GM12878 (cell line): ENCODE results near the gene MCC. TPM values are rescaled to one million over a fixed set of nuclear protein-coding genes. Genes with fewer than 3 reads are reported as not detected.

Experiments used
- ATAC-seq: fragments of 200-7000 bp; cut with Tn5 transposase; 3 replicates; pipeline ENCODE4 v1.9.1; 2020; ENCODE audit warnings: mild to moderate bottlenecking, moderate library complexity
- BruUV-seq: library from RNA; stranded (reverse); fragments of 400-500 nt; replicated peaks from 2 replicates; lab custom pipeline; 2021; lab: Mats Ljungman, UMichigan
- CTCF ChIA-PET: fragments of 300-600 bp; sonication (Branson Sonifier 250); formaldehyde crosslinking; extraction: SDS; loops from one replicate; lab custom pipeline; 2021; ENCODE audit warnings: inconsistent platforms; lab: Yijun Ruan, JAX
- POLR2A ChIA-PET: fragments of 350-600 bp; formaldehyde crosslinking; extraction: SDS; loops from one replicate; lab custom pipeline; 2021; ENCODE audit warnings: inconsistent platforms; lab: Charles Lee
- RAD21 ChIA-PET: fragments of 300-600 bp; sonication (Branson Sonifier 250); formaldehyde crosslinking; loops from one replicate; lab custom pipeline; 2023; ENCODE audit warnings: antibody characterized with exemption; ENCODE audit not compliant: unreplicated experiment; lab: Charles Lee
- SMC1A ChIA-PET: fragments of 300-600 bp; sonication (Branson Sonifier 250); formaldehyde crosslinking; loops from one replicate; lab custom pipeline; 2023; ENCODE audit not compliant: unreplicated experiment, uncharacterized antibody; lab: Charles Lee
- DNase-seq: peaks from one replicate; pipeline ENCODE4 v3.0.0-alpha.2; 2011; ENCODE audit warnings: low read depth, low spot score
- FAIRE-seq: peaks from 3 replicates; lab custom pipeline; 2011; peaks lifted over from hg19 to GRCh38; lab: Jason Lieb, UNC
- H2AFZ ChIP-seq: 2 replicates; pipeline ENCODE4 v1.6.0; 2011; ENCODE audit warnings: low read depth, low read length, control low read depth; ENCODE audit not compliant: control insufficient read depth
- H3K27ac ChIP-seq: 2 replicates; pipeline ENCODE4 v1.5.1; 2011; ENCODE audit warnings: control low read depth; ENCODE audit not compliant: control insufficient read depth, insufficient read depth
- H3K27me3 ChIP-seq, 2 experiments: replicated peaks in 1 of 2; 2 replicates each; pipeline versions ENCODE4 v1.6.0 to v1.6.1; 2011; ENCODE audit warnings: low read length in 1 of 2; ENCODE audit not compliant: control insufficient read depth in 2 of 2, insufficient read depth in 2 of 2
- H3K36me3 ChIP-seq, 2 experiments: 2 replicates each; pipeline ENCODE4 v1.5.1; 2011; ENCODE audit warnings: low read length in 1 of 2; ENCODE audit not compliant: control insufficient read depth in 2 of 2, insufficient read depth in 2 of 2
- H3K4me1 ChIP-seq: 2 replicates; pipeline ENCODE4 v1.6.1; 2011; ENCODE audit warnings: mild to moderate bottlenecking, low read length, moderate library complexity, mixed read lengths; ENCODE audit not compliant: control insufficient read depth, insufficient read depth
- H3K4me2 ChIP-seq: 2 replicates; pipeline ENCODE4 v1.6.0; 2011; ENCODE audit warnings: control low read depth; ENCODE audit not compliant: control insufficient read depth, insufficient read depth
- H3K4me3 ChIP-seq: fragments of 200-600 bp; sonication (generic); 2 replicates; pipeline ENCODE4 v1.5.1; 2016
- H3K79me2 ChIP-seq: 2 replicates; pipeline ENCODE4 v1.6.0; 2011; ENCODE audit warnings: low read length; ENCODE audit not compliant: control insufficient read depth, insufficient read depth
- H3K9ac ChIP-seq: 2 replicates; pipeline ENCODE4 v1.8.0; 2011; ENCODE audit warnings: low read length, control low read depth, mixed read lengths; ENCODE audit not compliant: control insufficient read depth, insufficient read depth
- H3K9me3 ChIP-seq: replicated peaks from 3 replicates; pipeline ENCODE4 v1.5.1; 2011; ENCODE audit warnings: mild to moderate bottlenecking, low read length; ENCODE audit not compliant: control insufficient read depth, insufficient read depth
- H4K20me1 ChIP-seq: 2 replicates; pipeline ENCODE4 v1.6.0; 2011; ENCODE audit not compliant: control insufficient read depth, insufficient read depth
- BCL11A ChIP-seq: IDR thresholded peaks from 2 replicates; pipeline ENCODE4 v1.6.1; 2011; ENCODE audit warnings: low read depth, low read length
- KDM1A ChIP-seq: fragments of 200-600 bp; sonication (generic); IDR thresholded peaks from 2 replicates; pipeline ENCODE4 v1.6.1; 2016; ENCODE audit warnings: borderline replicate concordance
- PKNOX1 ChIP-seq: fragments of 450-650 bp; IDR thresholded peaks from 2 replicates; pipeline ENCODE4 v1.6.1; 2016; ENCODE audit warnings: mild to moderate bottlenecking
- SUPT20H ChIP-seq: IDR thresholded peaks from 2 replicates; pipeline ENCODE4 v1.6.1; 2011; ENCODE audit warnings: low read depth, mild to moderate bottlenecking, low read length, moderate library complexity, borderline replicate concordance; ENCODE audit not compliant: control insufficient read depth
- TCF3 ChIP-seq: IDR thresholded peaks from 2 replicates; pipeline ENCODE4 v1.6.1; 2012; ENCODE audit warnings: low read depth, mild to moderate bottlenecking, low read length, borderline replicate concordance; ENCODE audit not compliant: insufficient read depth
- YY1 ChIP-seq: IDR thresholded peaks from 2 replicates; pipeline ENCODE4 v1.6.1; 2011; ENCODE audit warnings: low read depth, mild to moderate bottlenecking, low read length
- WGBS: methylation state at CpG from one replicate; pipeline ENCODE4 v1.1.6; 2016; ENCODE audit warnings: low lambda C conversion rate; ENCODE audit not compliant: insufficient replicate concordance, insufficient coverage; ENCODE audit errors: missing lambda C conversion rate; 5-methylcytosine and 5-hydroxymethylcytosine counted together
- in situ Hi-C: fragments of 300-500 bp; cut with MboI; formaldehyde crosslinking; loops from 9 replicates; pipeline ENCODE4 v1.14.3; 2018; ENCODE audit warnings: mixed read lengths
- intact Hi-C: fragments of 100-400 bp; cut with micrococcal nuclease; formaldehyde crosslinking; loops from one replicate; pipeline ENCODE4 v1.14.2; 2022; ENCODE audit not compliant: unreplicated experiment
- polyA plus RNA-seq, 11 experiments: library from polyadenylated mRNA; depleted of rRNA in 4 of 11; unstranded in 6 of 11; stranded (reverse) in 5 of 11; fragments of >200 nt; fragmentation: Nextera tagmentation in 4 of 11; fragmentation: Illumina TruSeq in 1 of 11; extraction: Ambion mirVana in 4 of 11; extraction: Trizol in 1 of 11; gene quantifications; 1 replicate in 1 of 11; 2 replicates in 10 of 11; pipeline versions ENCODE4 v1.2.1 to v1.2.3, GENCODE V29; 2011 to 2016; ENCODE audit warnings: inconsistent platforms in 2 of 11, missing spikeins in 2 of 11, low read depth in 1 of 11
- total RNA-seq, 4 experiments: library from RNA; depleted of rRNA in 3 of 4; stranded (reverse); fragments of >200 nt in 3 of 4; fragmentation: Illumina TruSeq in 1 of 4; extraction: Trizol in 1 of 4; gene quantifications; 2 replicates each; pipeline versions ENCODE4 v1.2.1 to v1.2.3, GENCODE V29; 2013 to 2021

MCC gene
- total and polyA plus RNA-seq, 10 of the 15 experiments (the other 5 are each of a cell fraction or from before 2014, with no cell fraction given) = 0.03 to 0.86 (median 0.16) TPM

- SMC1A ChIA-PET = no interaction called here
- Histone ChIP-seq H3K9me3 (no peaks in the 10 kb centered on the region; the same call in 2 of the 3 replicates), H3K4me2 (no peak overlapping the region), H3K36me3 (no peaks in the 10 kb centered on the region; a peak in 2 of 4 replicates), H3K79me2 (peaks cover 40% of the 10 kb centered on the region), H4K20me1 (no peaks in the 10 kb centered on the region), H3K27ac (no peak overlapping the region), H3K27me3 (no peaks in the 10 kb centered on the region), H3K4me1 (peaks cover 15% of the 10 kb centered on the region), H3K9ac (no peak overlapping the region), H3K4me3 (no peak overlapping the region), H2AFZ (no peak overlapping the region)
- TF ChIP-seq BCL11A (no peak), TCF3 (no peak), YY1 (no peak), KDM1A (no peak), SUPT20H (no peak), PKNOX1 (no peak)
- no peak for FAIRE-seq
- RAD21 ChIA-PET = no interaction called here
- CTCF ChIA-PET = no interaction called here
- 100% methylated on average over 4 of the region's 4 CpGs for WGBS
- POLR2A ChIA-PET = no interaction called here
- BruUV-seq = no TSS peak
- ATAC-seq = no peak
- in situ Hi-C loops = no loop called here
- no peak for DNase-seq
- intact Hi-C loops = loop anchor here (5.0 kb wide), 1 partner anchor 542 kb away; the partner anchor contains the start of gene DCP2
Observed at GRCh38 chr5:113518884-113519283, 30.6 kb upstream of the MCC start.
